C4-2B (cell line): ENCODE data around the gene CASK.

Experiments
- ZFX ChIP-seq: fragments of 450-650 bp; IDR thresholded peaks from 2 replicates; pipeline ENCODE4 v1.6.1; 2017
- TF ChIP-seq, protein P1 (sequence below): fragments of 450-650 bp; conservative IDR thresholded peaks from 2 replicates; pipeline ENCODE4 v1.5.1; 2017; ENCODE audit warnings: mild to moderate bottlenecking

- TF ChIP-seq, protein P1, sequence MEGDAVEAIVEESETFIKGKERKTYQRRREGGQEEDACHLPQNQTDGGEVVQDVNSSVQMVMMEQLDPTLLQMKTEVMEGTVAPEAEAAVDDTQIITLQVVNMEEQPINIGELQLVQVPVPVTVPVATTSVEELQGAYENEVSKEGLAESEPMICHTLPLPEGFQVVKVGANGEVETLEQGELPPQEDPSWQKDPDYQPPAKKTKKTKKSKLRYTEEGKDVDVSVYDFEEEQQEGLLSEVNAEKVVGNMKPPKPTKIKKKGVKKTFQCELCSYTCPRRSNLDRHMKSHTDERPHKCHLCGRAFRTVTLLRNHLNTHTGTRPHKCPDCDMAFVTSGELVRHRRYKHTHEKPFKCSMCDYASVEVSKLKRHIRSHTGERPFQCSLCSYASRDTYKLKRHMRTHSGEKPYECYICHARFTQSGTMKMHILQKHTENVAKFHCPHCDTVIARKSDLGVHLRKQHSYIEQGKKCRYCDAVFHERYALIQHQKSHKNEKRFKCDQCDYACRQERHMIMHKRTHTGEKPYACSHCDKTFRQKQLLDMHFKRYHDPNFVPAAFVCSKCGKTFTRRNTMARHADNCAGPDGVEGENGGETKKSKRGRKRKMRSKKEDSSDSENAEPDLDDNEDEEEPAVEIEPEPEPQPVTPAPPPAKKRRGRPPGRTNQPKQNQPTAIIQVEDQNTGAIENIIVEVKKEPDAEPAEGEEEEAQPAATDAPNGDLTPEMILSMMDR, result no peak
- no peak for TF ChIP-seq ZFX
Measured at GRCh38 chrX:41932885-41933284, 9.5 kb upstream of the CASK start.
